Measurements from ENCODE around the gene DERL3. TPM values are rescaled to one million over a fixed set of nuclear protein-coding genes. Genes with fewer than 3 reads are reported as not detected.

The DERL3 gene
- total and polyA plus RNA-seq, 2 of the 13 experiments (the other 11 are each of a cell fraction or from before 2014, with no cell fraction given), result not detected

GRCh38 chr22:23786752-23787599, 51.8 kb downstream of the DERL3 start, which contains the start of gene SMARCB1 (continued):
- TF ChIP-seq ZNF574 (CRISPR knock-in tag; IDR thresholded peaks at IDR 0.05), result no peak; the same call in 1 of the 2 replicates
- TF ChIP-seq ZNF891 (CRISPR knock-in tag; IDR thresholded peaks at IDR 0.05), result no peak
- TF ChIP-seq GPBP1L1 (CRISPR knock-in tag; IDR thresholded peaks at IDR 0.05), result no peak
- TF ChIP-seq ZNF766 (CRISPR knock-in tag; IDR thresholded peaks at IDR 0.05; ENCODE audit: borderline replicate concordance), result peak; percentile 38; the same call in 1 of the 2 replicates
- TF ChIP-seq BRF2 (CRISPR knock-in tag; IDR thresholded peaks at IDR 0.05), result no peak
- TF ChIP-seq SMARCE1 (IDR thresholded peaks at IDR 0.05; ENCODE audit: borderline replicate concordance), result no peak
- no peak for TF ChIP-seq MZF1 (CRISPR knock-in tag; IDR thresholded peaks at IDR 0.05; ENCODE audit: borderline replicate concordance)
- no peak for TF ChIP-seq ZNF790 (CRISPR knock-in tag; IDR thresholded peaks at IDR 0.05; ENCODE audit: borderline replicate concordance)
- no peak for TF ChIP-seq ZUFSP (CRISPR knock-in tag; IDR thresholded peaks at IDR 0.05; ENCODE audit: borderline replicate concordance)
- TF ChIP-seq ONECUT2 (CRISPR knock-in tag; IDR thresholded peaks at IDR 0.05), result peak; percentile 64; the same call in 1 of the 2 replicates
- no peak; the same call in 1 of the 2 replicates for TF ChIP-seq SIX4 (CRISPR knock-in tag; IDR thresholded peaks at IDR 0.05)
- TF ChIP-seq ZNF512B (CRISPR knock-in tag; IDR thresholded peaks at IDR 0.05; ENCODE audit: borderline replicate concordance), result no peak
- TF ChIP-seq ZNF441 (CRISPR knock-in tag; IDR thresholded peaks at IDR 0.05; ENCODE audit: borderline replicate concordance), result peak; percentile 57; the same call in 1 of the 2 replicates
- TF ChIP-seq ZBTB33 (CRISPR knock-in tag; IDR thresholded peaks at IDR 0.05), result no peak
- TF ChIP-seq CC2D1A (CRISPR knock-in tag; IDR thresholded peaks at IDR 0.05), result no peak
